GM12878 (cell line): Measurements from ENCODE around the gene RNU6-9.

Experiments used
- BCL3 ChIP-seq: IDR thresholded peaks from 2 replicates; pipeline ENCODE4 v1.6.1; 2011; ENCODE audit warnings: borderline replicate concordance, low read depth, mild to moderate bottlenecking, moderate library complexity, low read length; ENCODE audit not compliant: insufficient read depth, poor library complexity, severe bottlenecking
- EZH2 ChIP-seq: IDR thresholded peaks from 2 replicates; pipeline ENCODE4 v1.6.1; 2012; ENCODE audit warnings: low read depth, mild to moderate bottlenecking, control low read depth, inconsistent platforms, low read length, borderline replicate concordance; ENCODE audit not compliant: control insufficient read depth
- FOXM1 ChIP-seq: IDR thresholded peaks from 2 replicates; pipeline ENCODE4 v1.6.1; 2012; ENCODE audit warnings: low read depth, mild to moderate bottlenecking, inconsistent platforms, low read length, moderate library complexity
- MYC ChIP-seq: IDR thresholded peaks from 2 replicates; pipeline ENCODE4 v1.6.1; 2011; ENCODE audit warnings: mild to moderate bottlenecking, low read length, moderate library complexity, inconsistent platforms; ENCODE audit not compliant: insufficient read depth, insufficient replicate concordance, insufficient read length, severe bottlenecking
- NFYA ChIP-seq: IDR thresholded peaks from 2 replicates; pipeline ENCODE4 v1.6.1; 2011; ENCODE audit warnings: low read depth, mild to moderate bottlenecking, low read length, improper control_type of control experiment, borderline replicate concordance
- NR2F1 ChIP-seq: fragments of 450-650 bp; conservative IDR thresholded peaks from 2 replicates; pipeline ENCODE4 v1.6.1; 2017; ENCODE audit warnings: mild to moderate bottlenecking
- POLR2A ChIP-seq: IDR thresholded peaks from 2 replicates; pipeline ENCODE4 v1.6.1; 2011; ENCODE audit warnings: low read depth, mild to moderate bottlenecking, low read length
- POLR2AphosphoS5 ChIP-seq: IDR thresholded peaks from 2 replicates; pipeline ENCODE4 v1.6.1; 2011; ENCODE audit warnings: mild to moderate bottlenecking, low read length, inconsistent platforms
- SIX5 ChIP-seq: IDR thresholded peaks from 2 replicates; pipeline ENCODE4 v1.6.1; 2011; ENCODE audit warnings: mild to moderate bottlenecking, low read depth, low read length, moderate library complexity; ENCODE audit not compliant: severe bottlenecking
- SMARCA5 ChIP-seq: fragments of 450-650 bp; IDR thresholded peaks from 2 replicates; pipeline ENCODE4 v1.6.1; 2017; ENCODE audit warnings: mild to moderate bottlenecking
- TF ChIP-seq, protein P1 (sequence below): IDR thresholded peaks from 2 replicates; pipeline ENCODE4 v1.6.1; 2012; ENCODE audit warnings: mild to moderate bottlenecking, low read depth, low read length
- TF ChIP-seq, protein P2 (sequence below): IDR thresholded peaks from 2 replicates; pipeline ENCODE4 v1.6.1; 2011; ENCODE audit warnings: low read depth, low read length, improper control_type of control experiment, borderline replicate concordance
- TF ChIP-seq, protein P3 (sequence below): fragments of 450-650 bp; formaldehyde crosslinking; IDR thresholded peaks from 2 replicates; pipeline ENCODE4 v1.4.0; 2020; ENCODE audit warnings: mild to moderate bottlenecking, moderate library complexity

DNA sequence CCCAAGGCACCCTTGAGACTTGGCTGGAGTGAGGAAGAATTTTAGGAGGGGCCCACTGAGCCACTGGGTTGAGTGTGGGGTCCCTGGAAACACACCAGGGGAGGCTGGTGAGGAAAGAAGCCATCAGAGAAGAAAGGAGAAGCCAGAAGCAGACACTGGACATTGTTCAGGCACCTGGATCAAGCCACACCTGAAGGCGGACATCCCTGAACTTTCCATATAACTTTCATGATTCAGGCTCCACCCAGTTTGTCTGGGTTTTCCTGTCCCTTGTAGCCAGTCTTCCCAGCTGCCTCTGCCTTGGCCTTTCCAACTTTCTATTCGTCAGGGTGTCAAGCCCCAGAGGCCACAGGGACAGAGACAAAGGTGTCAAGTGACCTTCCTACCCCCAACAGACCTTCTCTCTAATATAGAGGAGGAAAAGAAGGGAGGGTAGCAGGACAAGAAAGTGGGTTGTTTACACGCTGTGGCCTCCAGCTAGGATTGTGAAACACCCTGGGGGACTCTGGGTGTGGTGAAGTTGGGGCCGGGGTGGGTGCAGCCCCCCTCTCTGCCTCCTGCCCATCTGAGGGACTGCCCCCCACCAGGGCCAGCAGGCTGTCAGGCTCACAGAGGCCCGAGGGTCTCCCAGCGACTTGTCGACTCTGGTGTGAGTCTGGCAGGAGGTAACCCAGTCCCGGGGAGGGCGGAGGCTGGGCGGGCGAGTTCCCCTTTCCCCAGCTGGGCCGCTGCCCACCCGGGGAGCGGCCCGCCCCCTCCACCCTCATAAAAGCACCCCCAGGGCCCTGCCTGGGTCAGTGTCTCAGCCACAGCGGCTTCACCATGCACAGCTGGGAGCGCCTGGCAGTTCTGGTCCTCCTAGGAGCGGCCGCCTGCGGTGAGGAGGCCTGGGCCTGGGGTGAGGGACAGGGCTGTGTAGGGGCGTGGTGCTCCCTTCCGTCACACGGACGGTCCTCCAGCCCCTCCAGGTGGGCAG, 34.1 kb upstream of the RNU6-9 start, which contains the start of gene CFD:
- TF ChIP-seq, protein P1, sequence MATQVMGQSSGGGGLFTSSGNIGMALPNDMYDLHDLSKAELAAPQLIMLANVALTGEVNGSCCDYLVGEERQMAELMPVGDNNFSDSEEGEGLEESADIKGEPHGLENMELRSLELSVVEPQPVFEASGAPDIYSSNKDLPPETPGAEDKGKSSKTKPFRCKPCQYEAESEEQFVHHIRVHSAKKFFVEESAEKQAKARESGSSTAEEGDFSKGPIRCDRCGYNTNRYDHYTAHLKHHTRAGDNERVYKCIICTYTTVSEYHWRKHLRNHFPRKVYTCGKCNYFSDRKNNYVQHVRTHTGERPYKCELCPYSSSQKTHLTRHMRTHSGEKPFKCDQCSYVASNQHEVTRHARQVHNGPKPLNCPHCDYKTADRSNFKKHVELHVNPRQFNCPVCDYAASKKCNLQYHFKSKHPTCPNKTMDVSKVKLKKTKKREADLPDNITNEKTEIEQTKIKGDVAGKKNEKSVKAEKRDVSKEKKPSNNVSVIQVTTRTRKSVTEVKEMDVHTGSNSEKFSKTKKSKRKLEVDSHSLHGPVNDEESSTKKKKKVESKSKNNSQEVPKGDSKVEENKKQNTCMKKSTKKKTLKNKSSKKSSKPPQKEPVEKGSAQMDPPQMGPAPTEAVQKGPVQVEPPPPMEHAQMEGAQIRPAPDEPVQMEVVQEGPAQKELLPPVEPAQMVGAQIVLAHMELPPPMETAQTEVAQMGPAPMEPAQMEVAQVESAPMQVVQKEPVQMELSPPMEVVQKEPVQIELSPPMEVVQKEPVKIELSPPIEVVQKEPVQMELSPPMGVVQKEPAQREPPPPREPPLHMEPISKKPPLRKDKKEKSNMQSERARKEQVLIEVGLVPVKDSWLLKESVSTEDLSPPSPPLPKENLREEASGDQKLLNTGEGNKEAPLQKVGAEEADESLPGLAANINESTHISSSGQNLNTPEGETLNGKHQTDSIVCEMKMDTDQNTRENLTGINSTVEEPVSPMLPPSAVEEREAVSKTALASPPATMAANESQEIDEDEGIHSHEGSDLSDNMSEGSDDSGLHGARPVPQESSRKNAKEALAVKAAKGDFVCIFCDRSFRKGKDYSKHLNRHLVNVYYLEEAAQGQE, result no peak
- TF ChIP-seq POLR2A (no peak), MYC (no peak), EZH2 (no peak), BCL3 (no peak), NFYA (no peak), SIX5 (no peak), POLR2AphosphoS5 (no peak), NR2F1 (no peak), FOXM1 (no peak), SMARCA5 (no peak)
- TF ChIP-seq, protein P2, sequence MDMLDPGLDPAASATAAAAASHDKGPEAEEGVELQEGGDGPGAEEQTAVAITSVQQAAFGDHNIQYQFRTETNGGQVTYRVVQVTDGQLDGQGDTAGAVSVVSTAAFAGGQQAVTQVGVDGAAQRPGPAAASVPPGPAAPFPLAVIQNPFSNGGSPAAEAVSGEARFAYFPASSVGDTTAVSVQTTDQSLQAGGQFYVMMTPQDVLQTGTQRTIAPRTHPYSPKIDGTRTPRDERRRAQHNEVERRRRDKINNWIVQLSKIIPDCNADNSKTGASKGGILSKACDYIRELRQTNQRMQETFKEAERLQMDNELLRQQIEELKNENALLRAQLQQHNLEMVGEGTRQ, result no peak
- TF ChIP-seq, protein P3, sequence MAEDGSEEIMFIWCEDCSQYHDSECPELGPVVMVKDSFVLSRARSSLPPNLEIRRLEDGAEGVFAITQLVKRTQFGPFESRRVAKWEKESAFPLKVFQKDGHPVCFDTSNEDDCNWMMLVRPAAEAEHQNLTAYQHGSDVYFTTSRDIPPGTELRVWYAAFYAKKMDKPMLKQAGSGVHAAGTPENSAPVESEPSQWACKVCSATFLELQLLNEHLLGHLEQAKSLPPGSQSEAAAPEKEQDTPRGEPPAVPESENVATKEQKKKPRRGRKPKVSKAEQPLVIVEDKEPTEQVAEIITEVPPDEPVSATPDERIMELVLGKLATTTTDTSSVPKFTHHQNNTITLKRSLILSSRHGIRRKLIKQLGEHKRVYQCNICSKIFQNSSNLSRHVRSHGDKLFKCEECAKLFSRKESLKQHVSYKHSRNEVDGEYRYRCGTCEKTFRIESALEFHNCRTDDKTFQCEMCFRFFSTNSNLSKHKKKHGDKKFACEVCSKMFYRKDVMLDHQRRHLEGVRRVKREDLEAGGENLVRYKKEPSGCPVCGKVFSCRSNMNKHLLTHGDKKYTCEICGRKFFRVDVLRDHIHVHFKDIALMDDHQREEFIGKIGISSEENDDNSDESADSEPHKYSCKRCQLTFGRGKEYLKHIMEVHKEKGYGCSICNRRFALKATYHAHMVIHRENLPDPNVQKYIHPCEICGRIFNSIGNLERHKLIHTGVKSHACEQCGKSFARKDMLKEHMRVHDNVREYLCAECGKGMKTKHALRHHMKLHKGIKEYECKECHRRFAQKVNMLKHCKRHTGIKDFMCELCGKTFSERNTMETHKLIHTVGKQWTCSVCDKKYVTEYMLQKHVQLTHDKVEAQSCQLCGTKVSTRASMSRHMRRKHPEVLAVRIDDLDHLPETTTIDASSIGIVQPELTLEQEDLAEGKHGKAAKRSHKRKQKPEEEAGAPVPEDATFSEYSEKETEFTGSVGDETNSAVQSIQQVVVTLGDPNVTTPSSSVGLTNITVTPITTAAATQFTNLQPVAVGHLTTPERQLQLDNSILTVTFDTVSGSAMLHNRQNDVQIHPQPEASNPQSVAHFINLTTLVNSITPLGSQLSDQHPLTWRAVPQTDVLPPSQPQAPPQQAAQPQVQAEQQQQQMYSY (CRISPR knock-in tag), result no peak
